ENCODE results near the gene CFLAR.

Gene CFLAR

DNA sequence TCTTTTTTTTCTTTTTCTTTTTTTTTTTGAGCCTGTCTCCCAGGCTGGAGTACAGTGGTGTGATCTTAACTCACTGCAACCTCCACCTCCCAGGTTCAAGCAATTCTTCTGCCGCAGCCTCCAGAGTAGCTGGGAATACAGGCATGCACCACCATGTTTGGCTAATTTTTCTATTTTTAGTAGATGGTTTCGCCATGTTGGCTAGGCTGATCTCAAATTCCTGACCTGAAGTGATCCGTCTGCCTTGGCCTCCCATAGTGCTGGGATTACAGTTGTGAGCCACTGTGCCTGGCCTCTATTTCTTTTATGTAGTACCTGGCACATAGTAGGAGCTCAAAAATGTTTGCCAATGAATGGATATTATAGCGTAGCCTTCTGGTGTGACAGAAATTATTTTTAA lies 6.8 kb upstream of the CFLAR start:
- H3K4me3 ChIP-seq (ENCODE audit: low read depth, low read length), result no peak overlapping the region
- TF ChIP-seq, protein P1, sequence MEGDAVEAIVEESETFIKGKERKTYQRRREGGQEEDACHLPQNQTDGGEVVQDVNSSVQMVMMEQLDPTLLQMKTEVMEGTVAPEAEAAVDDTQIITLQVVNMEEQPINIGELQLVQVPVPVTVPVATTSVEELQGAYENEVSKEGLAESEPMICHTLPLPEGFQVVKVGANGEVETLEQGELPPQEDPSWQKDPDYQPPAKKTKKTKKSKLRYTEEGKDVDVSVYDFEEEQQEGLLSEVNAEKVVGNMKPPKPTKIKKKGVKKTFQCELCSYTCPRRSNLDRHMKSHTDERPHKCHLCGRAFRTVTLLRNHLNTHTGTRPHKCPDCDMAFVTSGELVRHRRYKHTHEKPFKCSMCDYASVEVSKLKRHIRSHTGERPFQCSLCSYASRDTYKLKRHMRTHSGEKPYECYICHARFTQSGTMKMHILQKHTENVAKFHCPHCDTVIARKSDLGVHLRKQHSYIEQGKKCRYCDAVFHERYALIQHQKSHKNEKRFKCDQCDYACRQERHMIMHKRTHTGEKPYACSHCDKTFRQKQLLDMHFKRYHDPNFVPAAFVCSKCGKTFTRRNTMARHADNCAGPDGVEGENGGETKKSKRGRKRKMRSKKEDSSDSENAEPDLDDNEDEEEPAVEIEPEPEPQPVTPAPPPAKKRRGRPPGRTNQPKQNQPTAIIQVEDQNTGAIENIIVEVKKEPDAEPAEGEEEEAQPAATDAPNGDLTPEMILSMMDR (IDR thresholded peaks at IDR 0.05; ENCODE audit: borderline replicate concordance, insufficient read depth, low read depth, low read length), result no peak

DNA sequence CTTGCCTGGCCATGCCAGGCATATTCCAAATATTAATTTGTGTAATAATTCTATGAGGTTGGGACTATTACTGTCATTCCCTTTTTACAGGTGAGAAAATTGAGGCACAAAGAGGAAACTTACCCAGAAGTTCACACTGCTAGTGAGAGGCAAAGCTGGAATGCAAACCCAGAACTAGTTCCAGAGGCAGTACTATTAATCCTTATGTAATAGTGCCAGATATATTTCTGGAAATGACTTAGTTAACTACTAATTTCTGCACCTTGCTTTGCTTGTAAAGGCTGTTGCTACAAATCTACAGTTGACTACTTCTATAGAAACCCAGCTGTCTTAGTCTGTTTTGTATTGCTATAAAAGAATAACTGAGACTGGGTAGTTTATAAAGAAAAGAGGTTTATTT lies 5.3 kb upstream of the CFLAR start:
- TF ChIP-seq, protein P1 (IDR thresholded peaks at IDR 0.05; ENCODE audit: borderline replicate concordance, insufficient read depth, low read depth, low read length), result no peak
- no peak overlapping the region for H3K4me3 ChIP-seq (ENCODE audit: low read depth, low read length)

DNA sequence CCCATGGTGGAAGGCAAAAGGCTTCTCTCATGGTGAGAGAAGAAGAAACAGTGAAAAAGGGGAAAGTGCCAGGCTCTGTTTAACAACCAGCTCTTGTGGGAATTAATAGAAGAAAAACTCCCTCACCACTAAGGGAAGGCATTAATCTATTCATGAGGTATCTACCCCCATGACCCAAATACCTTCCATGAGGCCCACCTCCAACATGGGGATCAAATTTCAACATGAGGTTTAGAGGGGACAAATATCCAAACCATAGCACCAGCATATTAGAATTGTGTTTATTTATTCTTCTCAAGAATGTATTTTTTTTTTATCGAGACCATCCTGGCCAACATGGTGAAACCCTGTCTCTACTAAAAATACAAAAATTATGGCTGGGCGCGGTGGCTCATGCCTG lies 4.9 kb upstream of the CFLAR start:
- TF ChIP-seq, protein P1 (IDR thresholded peaks at IDR 0.05; ENCODE audit: borderline replicate concordance, insufficient read depth, low read depth, low read length), result no peak

DNA sequence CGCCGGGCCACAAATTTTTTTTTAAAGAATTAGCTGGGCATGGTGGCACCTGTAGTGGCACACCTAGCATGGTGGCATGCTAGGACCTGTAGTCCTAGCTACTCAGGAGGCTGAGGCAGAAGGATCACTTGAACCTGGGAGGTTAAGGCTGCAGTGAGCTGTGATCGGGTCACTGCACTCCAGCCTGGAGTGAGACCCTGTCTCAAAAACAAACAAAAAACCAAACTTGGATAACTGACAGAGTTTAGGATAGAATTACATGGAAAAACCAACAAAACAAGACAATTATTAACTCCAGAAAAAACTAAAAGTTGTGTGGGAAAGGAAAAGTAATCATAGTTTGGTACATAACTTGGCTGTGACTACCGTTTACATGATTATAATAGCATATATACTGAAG lies 1.6 kb upstream of the CFLAR start:
- TF ChIP-seq, protein P1 (IDR thresholded peaks at IDR 0.05; ENCODE audit: borderline replicate concordance, insufficient read depth, low read depth, low read length), result no peak
- no peak overlapping the region for H3K4me3 ChIP-seq (ENCODE audit: low read depth, low read length)

More for the DNA sequence above, 4.9 kb upstream of the CFLAR start:
- no peak overlapping the region for H3K4me3 ChIP-seq (ENCODE audit: low read depth, low read length)

DNA sequence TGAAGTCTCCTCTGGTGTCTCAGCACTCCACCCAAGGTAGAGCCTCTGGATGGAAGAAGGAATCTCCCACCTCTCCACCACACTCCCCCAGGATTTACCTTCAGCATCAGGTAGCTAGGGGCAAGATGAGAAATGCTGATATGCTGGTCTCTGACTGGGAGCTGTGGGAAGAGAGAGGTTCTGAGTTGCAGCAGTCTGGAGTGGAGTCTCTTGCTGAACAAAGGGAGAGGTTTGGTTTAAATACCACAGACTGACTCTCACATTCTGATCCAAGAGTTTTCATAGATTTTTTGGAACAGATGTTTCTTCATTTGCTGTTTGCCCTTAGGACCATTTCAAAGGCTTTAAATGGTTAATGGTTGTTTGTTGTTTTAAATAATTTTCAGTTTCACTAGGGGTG lies 1.1 kb upstream of the CFLAR start:
- H3K4me3 ChIP-seq (ENCODE audit: low read depth, low read length), result peak overlapping the region; percentile 0
- TF ChIP-seq, protein P1 (IDR thresholded peaks at IDR 0.05; ENCODE audit: borderline replicate concordance, insufficient read depth, low read depth, low read length), result no peak

DNA sequence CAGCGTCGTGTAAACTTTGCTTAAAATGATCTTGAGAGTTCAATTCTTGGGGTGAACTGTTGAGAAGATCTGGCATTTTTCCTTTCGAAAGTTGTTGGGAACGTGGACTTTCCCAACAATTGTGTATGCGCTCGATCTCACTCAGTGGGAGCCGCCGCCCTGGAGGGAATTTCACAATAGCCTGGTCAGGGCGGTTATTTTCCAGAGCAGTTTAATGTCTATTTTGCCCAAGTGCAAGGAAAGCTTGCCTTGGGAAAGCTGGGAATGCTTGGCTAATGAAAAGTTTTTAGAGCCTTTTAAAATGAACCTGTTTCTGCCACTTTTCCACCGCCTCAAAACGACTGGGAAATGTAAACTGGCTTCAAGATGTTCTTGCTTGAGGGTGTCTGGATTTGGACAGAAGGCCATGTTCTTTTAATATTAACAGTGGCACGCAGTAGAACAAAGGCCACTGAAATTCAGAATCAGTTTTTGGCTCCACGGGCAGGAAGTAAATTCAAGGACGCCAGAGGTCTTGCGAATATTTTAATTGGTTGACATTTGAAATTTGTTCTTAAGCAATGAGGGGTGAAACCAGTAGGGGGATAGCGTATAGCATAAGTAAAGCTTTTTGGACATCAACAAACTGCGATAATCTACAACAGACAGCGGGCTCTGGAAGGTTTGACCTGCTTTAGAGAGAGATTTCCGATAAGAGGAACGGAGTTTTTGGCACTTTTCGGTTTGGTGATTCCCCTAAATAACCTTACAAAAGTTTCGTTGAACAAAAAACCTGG lies 1.2 kb downstream of the CFLAR start:
- TF ChIP-seq, protein P1 (IDR thresholded peaks at IDR 0.05; ENCODE audit: borderline replicate concordance, insufficient read depth, low read depth, low read length), result peak; percentile 45
- H3K4me3 ChIP-seq (ENCODE audit: low read depth, low read length), result peak overlapping the region; percentile 72

DNA sequence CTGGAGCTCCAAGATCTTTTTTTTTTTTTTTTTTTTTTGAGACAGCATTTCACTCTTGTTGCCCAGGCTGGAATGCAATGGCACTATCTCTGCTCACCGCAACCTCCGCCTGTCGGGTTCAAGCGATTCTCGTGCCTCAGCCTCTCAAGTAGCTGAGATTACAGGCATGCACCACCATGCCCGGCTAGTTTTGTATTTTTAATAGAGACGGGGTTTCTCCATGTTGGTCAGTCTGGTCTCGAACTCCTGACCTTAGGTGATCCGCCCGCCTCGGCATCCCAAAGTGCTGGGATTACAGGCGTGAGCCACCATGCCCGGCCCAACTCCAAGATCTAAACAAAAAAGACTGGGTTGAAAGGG lies 1.8 kb downstream of the CFLAR start:
- peak overlapping the region; percentile 58 for H3K4me3 ChIP-seq (ENCODE audit: low read depth, low read length)

All from GM12875 (cell line).